Fibroblast of the conjunctiva (primary cell): ENCODE measurements around the gene ACTL7A.
"Not testable (repeated sequence)": the region's sequence is repeated elsewhere in the genome, so short reads cannot be mapped to it uniquely, and the experiment has no call there.

Experiments used
- DNase-seq: peaks from one replicate; pipeline ENCODE4 v3.0.0-alpha.2; 2010; ENCODE audit warnings: low read depth

Gene ACTL7A

DNA sequence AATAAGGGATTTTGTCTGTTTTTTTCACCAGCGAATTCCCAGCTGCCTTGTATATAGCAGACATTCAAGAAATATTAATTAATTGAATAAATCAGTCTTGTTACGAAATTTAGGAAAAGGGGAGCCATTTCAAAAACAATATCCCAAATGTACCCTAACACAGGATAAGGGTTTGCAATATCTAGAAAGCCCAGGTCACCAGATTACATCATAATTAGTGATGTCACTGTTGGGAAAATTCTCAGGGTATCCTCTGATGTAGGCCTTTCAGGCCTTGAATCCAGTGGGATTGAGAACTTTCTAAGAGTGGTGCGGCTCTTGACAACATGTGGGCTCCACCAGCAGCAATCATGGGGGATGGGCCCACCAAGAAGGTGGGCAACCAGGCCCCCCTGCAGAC lies at the start of gene ACTL7A:
ACTL7A (plus strand) TSS at position 270 of the 400 bp plus-strand sequence; CDS start at position 327, 57 bp downstream.
- DNase-seq = no peak

DNA sequence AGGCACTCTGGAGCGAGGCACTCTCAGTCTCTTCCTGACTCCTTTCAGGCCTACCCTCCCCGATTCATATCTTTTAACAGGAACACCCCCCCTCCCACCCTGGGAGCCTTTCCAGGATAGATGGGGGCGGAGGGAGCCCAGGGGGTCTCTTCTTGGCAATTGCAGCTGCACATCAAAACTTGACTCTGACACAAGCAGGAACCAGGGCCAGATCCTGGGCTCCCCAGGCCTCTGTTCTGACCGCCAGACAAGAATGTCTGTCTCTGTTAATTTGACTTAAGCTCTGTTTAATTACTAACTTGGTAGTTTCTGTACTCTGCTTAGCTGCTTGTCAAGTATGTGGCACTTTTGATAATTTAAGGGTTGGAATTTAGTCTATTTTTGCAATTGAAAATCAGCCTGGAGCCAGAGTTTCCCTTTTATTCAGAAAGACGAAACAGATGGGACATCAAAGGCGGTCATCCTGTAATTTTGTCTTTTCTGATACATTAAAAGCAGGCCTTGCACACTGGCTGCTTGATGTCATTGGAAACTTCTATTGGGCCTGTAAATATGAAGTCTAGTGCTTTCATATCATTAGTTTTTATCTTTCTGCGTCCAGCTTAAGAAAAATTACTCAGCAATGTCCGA lies 49.6 kb upstream of the ACTL7A start:
- no peak for DNase-seq

GRCh38 chr9:108813951-108814601 lies 48.0 kb upstream of the ACTL7A start:
- peak; percentile 13 for DNase-seq

- DNase-seq = no peak
These were observed 46.9 kb upstream of the ACTL7A start for GRCh38 chr9:108815156-108815555.

- DNase-seq = no peak
These were observed 46.0 kb upstream of the ACTL7A start for GRCh38 chr9:108816037-108816436.

DNA sequence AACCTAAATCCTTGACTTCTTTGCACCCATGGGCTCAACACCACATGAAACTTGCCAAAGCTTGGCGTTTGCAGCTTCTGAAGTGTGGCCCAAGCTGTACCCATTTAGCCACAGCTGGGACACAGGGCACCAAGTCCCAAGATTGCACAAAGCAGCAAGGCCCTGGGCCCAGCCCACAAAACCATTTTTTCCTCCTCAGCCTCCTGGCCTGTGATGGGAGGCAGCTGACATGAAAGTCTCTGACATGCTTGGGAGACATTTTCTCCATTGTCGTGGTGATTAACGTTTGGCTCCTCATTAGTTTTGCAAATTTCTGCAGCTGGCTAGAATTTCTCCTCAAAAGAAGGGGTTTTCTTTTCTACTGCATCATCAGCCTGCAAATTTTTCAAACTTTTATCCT lies 38.2 kb upstream of the ACTL7A start:
- no peak for DNase-seq

DNA sequence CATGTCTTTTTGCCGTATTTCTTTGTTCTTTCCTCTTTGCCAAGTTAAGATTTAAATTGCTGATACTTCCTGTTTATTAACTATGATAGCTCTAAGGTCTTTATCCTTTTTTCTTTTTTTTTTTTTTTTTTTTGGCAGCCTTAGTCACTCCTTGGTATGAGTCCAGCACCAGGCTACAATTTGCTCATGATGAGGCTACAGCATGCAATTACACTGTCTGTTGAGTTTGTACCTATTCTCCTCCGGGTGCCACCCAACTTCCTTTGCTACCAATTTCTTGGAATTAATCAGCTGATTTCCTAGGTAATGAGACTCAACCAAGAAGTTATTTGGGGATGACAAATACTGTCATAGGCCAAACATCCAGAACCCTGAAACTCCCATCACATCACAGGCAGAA lies 31.8 kb upstream of the ACTL7A start:
- DNase-seq = no peak

- no peak for DNase-seq
These were observed 30.4 kb upstream of the ACTL7A start for GRCh38 chr9:108831496-108832178.

GRCh38 chr9:108832179-108832500 lies 29.9 kb upstream of the ACTL7A start:
- no peak for DNase-seq

DNA sequence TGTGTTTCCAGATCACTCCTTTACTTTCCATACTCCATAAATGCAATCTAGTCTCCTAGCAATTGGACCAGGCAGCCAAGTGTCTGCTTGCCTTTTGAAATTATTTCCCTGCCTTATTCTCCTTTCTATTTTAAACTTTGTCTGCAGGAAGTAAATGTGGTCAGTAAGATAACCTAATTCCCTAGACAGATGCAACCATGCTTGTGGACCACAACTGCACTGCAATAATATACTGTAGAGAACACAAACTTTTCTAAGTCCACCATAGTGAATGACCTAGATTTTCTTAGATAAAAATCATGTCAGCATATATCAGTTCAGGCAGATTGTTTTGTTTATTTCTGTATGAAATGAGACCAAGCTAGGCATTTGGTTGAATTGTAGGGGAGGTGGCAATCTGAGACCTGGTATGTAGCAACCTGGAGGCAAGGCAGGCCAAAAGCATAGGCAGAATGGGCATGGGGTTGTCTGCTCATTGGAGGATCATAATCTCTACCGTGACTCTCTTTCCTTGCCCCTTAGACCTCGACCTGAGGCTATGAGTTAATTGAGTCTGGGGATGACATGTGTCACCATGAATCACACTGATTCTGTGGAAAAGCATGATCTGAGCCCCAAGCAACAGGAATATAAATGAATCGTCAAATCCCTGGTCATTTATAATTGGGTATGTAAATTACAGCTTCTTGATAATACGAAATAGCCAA lies 27.0 kb upstream of the ACTL7A start:
- no peak for DNase-seq

DNA sequence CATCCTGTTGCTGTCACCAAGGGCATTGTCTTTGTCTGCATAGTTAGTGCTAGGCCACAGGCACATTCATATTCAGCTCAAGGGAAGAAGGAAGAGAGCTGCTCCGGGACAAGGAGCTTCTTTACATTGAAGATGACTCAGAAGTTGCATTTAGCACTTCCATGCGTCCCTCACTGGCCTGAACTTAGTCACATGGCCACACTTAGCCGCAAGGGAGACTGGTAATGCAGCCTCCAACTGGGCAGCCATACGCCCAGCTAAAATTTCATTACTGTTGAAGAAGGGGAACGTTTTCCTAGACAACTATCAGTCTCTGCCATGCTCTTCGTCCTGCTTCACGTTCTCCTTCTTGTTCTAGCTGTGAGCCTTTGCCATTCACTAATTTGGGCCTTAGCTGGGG lies 26.2 kb upstream of the ACTL7A start:
- no peak for DNase-seq

DNA sequence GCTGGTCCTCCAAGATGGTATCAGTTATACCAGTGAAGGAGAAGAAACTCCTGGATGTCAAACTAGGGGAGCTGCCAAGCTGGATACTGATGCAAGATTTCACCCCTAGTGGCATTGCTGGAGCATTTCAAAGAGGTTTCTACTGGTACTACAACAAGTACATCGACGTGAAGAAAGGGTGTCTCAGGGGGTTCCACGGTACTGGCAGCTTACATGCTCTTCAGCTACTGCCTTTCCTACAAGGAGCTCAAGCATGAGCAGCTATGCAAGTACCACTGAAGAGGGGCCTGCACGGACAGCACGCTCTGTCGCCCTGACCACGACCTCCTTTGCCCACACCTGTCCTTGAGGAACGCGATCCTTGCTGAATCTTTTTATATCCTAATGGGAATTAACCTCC lies 25.7 kb upstream of the ACTL7A start:
- no peak for DNase-seq

- no peak for DNase-seq
These were observed 25.3 kb upstream of the ACTL7A start for GRCh38 chr9:108836781-108837180.

DNA sequence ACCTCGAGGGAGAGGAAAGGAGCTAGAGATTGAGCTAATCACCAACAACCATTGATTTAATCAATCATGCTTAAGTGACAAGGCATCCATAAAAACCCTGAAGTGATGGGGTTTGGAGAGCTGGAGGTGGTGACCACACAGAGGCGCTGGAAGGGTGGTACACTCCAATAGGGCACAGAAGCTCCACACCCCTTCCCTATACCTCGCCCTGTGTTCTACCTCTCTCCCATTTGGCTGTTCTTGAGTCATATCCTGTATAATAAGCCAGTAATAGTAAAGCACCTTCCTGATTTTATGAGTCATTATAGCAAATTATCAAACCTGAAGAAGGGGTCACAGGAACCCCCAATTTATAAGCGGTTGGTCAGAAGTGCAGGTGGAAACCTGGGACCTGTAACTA lies 24.5 kb upstream of the ACTL7A start:
- DNase-seq = no peak

DNA sequence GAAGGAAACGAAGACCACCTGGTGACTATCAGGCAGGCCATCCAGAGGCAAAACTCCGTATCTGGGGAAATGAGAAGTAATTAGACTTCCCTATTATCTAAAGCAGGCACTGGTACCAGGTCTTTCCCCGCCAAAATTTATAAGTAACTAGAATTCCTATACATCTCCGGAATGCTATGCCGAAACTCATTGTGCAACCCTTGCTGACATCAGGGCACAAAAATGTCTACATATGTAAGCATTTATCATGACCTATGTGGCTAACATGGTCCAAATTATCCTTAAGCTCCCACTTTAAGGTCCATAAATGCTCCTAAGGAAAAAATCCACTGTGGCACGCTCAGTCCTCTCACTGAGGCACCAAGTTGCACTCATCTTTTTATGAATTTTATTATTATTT lies 24.0 kb upstream of the ACTL7A start:
- peak; percentile 33 for DNase-seq

- not testable (repeated sequence) for DNase-seq
These were observed 22.5 kb upstream of the ACTL7A start for GRCh38 chr9:108839561-108839960.

- no peak for DNase-seq
These were observed 19.3 kb upstream of the ACTL7A start for GRCh38 chr9:108842610-108843295.

GRCh38 chr9:108844391-108844790 lies 17.7 kb upstream of the ACTL7A start:
- DNase-seq = no peak

DNA sequence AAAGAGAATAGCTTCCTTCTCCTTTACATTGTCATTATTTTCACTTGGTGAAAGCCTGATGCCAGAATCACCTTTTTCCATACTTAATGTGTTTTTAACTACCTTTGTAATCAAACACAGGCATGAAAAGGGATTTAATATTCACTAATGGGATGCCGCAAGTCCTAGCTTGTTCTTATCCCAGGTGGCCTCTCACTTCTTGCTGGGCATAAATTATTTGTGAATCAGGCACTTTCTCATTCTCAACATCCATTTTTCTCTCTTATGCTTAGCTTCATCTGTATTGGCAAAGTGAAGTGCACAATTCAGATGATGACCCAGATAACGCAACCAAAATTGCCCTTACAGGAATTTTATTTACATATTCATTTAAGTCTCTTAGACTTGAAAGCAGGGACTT lies 17.2 kb upstream of the ACTL7A start:
- no peak for DNase-seq

DNA sequence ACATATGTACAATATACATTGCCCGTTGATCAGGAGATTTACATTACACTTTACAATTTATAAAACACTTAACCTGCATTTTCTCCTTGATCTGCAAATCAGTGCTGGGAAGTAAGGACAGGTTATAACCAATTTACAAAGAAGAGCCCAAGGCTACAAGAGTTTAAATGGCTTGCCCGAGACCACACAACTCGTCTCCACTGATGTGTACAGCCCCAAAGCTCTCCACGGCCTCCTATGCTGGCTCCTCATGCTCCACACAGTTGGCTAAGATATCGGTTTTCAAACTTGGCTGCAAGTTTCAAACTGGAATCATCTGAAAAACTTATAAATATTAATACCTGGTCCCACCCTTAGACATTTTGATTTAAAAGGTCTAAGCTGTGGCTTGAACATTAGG lies 16.6 kb upstream of the ACTL7A start:
- no peak for DNase-seq

DNA sequence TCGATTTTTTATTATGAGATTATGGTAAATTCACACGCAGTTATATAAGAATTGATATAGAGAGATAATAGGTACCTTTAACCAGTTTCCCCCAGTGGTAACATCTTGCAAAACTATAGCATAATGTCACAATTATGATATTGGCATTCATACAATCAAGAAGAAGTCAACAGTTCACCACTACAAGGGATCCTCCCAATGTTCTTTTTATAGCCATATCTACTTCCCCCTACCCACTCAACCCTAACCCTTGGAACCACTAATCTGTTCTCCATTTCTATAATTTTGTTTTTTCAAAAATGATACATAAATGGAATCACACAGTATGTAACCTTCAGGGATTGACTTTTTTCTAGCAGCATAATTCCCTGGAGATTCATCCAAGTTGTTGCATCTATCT lies 16.1 kb upstream of the ACTL7A start:
- DNase-seq = no peak

DNA sequence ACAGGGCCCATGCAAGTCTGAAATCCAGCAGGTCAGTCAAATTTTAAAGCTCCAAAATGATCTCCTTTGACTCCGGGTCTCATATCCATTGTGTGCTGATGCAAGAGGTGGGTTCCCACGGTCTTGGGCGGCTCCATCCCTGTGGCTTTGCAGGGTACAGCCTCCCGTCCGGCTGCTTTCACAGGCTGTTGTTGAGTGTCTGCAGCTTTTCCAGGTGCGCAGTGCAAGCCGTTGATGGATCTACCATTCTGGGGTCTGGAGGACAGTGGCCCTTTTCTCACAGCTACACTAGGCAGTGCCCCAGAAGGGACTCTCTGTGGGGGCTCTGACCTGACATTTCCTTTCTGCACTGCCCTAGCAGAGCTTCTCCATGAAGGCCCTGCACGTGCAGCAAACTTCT lies 13.8 kb upstream of the ACTL7A start:
- DNase-seq = not testable (repeated sequence)
